K562 treated with DMSO at 1 percent for 12 hours (cell line): ENCODE results near the gene ZNF536. TPM values are rescaled to one million over a fixed set of nuclear protein-coding genes. Genes with fewer than 3 reads are reported as not detected.

ENCODE experiments used
- total RNA-seq: library from RNA; unstranded; fragments of 300-600 nt; gene quantifications from 2 replicates; pipeline ENCODE4 v1.2.3, GENCODE V29; 2022; ENCODE audit not compliant: insufficient read depth

Gene ZNF536
- not detected in 2 replicates for total RNA-seq

GRCh38 chr19:30371960-30372824, at the start of gene ZNF536:
TSS of gene ZNF536 (plus strand) at chr19:30372384. CDS start at chr19:30443563, 71,179 bp downstream.

